GM12878 (cell line): ENCODE results near the gene CENPA. TPM values are rescaled to one million over a fixed set of nuclear protein-coding genes. Genes with fewer than 3 reads are reported as not detected.

ENCODE experiments used
- ATF3 ChIP-seq: IDR thresholded peaks from 2 replicates; pipeline ENCODE4 v1.6.1; 2011; ENCODE audit warnings: low read depth, mild to moderate bottlenecking, low read length, moderate library complexity, borderline replicate concordance; ENCODE audit errors: extremely low read depth
- BACH1 ChIP-seq: fragments of 450-650 bp; IDR thresholded peaks from 2 replicates; pipeline ENCODE4 v1.6.1; 2017; ENCODE audit warnings: mild to moderate bottlenecking, borderline replicate concordance
- BRCA1 ChIP-seq: IDR thresholded peaks from 2 replicates; pipeline ENCODE4 v1.6.1; 2011; ENCODE audit warnings: low read depth, low read length, improper control_type of control experiment
- CBX3 ChIP-seq: fragments of 200-600 bp; sonication (generic); IDR thresholded peaks from 2 replicates; pipeline ENCODE4 v1.6.1; 2016; ENCODE audit warnings: low read depth, borderline replicate concordance
- CHD1 ChIP-seq: IDR thresholded peaks from 2 replicates; pipeline ENCODE4 v1.6.1; 2012; ENCODE audit warnings: low read depth, low read length, improper control_type of control experiment
- CHD4 ChIP-seq: fragments of 200-600 bp; sonication (generic); IDR thresholded peaks from 2 replicates; pipeline ENCODE4 v1.6.1; 2016; ENCODE audit warnings: mild to moderate bottlenecking
- CTCF ChIP-seq, 3 experiments: IDR thresholded peaks in 2 of 3; conservative IDR thresholded peaks in 1 of 3; 2 replicates each; pipeline ENCODE4 v1.5.1; 2011; ENCODE audit warnings: low read depth in 3 of 3, low read length in 3 of 3, mild to moderate bottlenecking in 3 of 3, control low read depth in 2 of 3, moderate library complexity in 2 of 3, inconsistent platforms in 1 of 3, mixed read lengths in 1 of 3; ENCODE audit not compliant: control insufficient read depth in 2 of 3, insufficient read depth in 1 of 3; ENCODE audit errors: extremely low read depth in 1 of 3
- FOXM1 ChIP-seq: IDR thresholded peaks from 2 replicates; pipeline ENCODE4 v1.6.1; 2012; ENCODE audit warnings: low read depth, mild to moderate bottlenecking, inconsistent platforms, low read length, moderate library complexity
- HDAC2 ChIP-seq: fragments of 200-600 bp; sonication (generic); IDR thresholded peaks from 2 replicates; pipeline ENCODE4 v1.6.1; 2017
- HDGF ChIP-seq: fragments of 450-650 bp; IDR thresholded peaks from 2 replicates; pipeline ENCODE4 v1.6.1; 2016; ENCODE audit warnings: antibody characterized with exemption
- JUNB ChIP-seq: IDR thresholded peaks from 2 replicates; pipeline ENCODE4 v1.6.1; 2016; ENCODE audit warnings: antibody characterized with exemption, mild to moderate bottlenecking
- JUND ChIP-seq: IDR thresholded peaks from 2 replicates; pipeline ENCODE4 v1.6.1; 2012; ENCODE audit warnings: low read depth, mild to moderate bottlenecking, low read length, improper control_type of control experiment, moderate library complexity
- MEF2B ChIP-seq: fragments of 450-650 bp; IDR thresholded peaks from 2 replicates; pipeline ENCODE4 v1.6.1; 2018; ENCODE audit warnings: mild to moderate bottlenecking, moderate library complexity; ENCODE audit not compliant: partially characterized antibody, poor library complexity, severe bottlenecking
- MLLT1 ChIP-seq: fragments of 450-650 bp; IDR thresholded peaks from 2 replicates; pipeline ENCODE4 v1.6.1; 2016; ENCODE audit warnings: mild to moderate bottlenecking
- NBN ChIP-seq: fragments of 450-650 bp; IDR thresholded peaks from 2 replicates; pipeline ENCODE4 v1.6.1; 2016
- NR2C1 ChIP-seq: fragments of 450-650 bp; IDR thresholded peaks from 2 replicates; pipeline ENCODE4 v1.6.1; 2017; ENCODE audit warnings: antibody characterized with exemption, mild to moderate bottlenecking, moderate library complexity
- SKIL ChIP-seq: fragments of 450-650 bp; IDR thresholded peaks from 2 replicates; pipeline ENCODE4 v1.6.1; 2017; ENCODE audit warnings: mild to moderate bottlenecking, low read depth, inconsistent platforms; ENCODE audit not compliant: poor library complexity, severe bottlenecking
- SMAD1 ChIP-seq: fragments of 450-650 bp; IDR thresholded peaks from 2 replicates; pipeline ENCODE4 v1.6.1; 2018; ENCODE audit warnings: mild to moderate bottlenecking, low read depth; ENCODE audit not compliant: partially characterized antibody
- TAF1 ChIP-seq: IDR thresholded peaks from 2 replicates; pipeline ENCODE4 v1.6.1; 2011; ENCODE audit warnings: mild to moderate bottlenecking, low read depth, low read length, borderline replicate concordance
- TBL1XR1 ChIP-seq: IDR thresholded peaks from 2 replicates; pipeline ENCODE4 v1.6.1; 2012; ENCODE audit warnings: low read depth, low read length, improper control_type of control experiment
- USF2 ChIP-seq: IDR thresholded peaks from 2 replicates; pipeline ENCODE4 v1.6.1; 2011; ENCODE audit warnings: low read depth, low read length, improper control_type of control experiment, borderline replicate concordance
- YBX1 ChIP-seq: fragments of 450-650 bp; IDR thresholded peaks from 2 replicates; pipeline ENCODE4 v1.6.1; 2016; ENCODE audit warnings: antibody characterized with exemption
- YY1 ChIP-seq: IDR thresholded peaks from 2 replicates; pipeline ENCODE4 v1.6.1; 2011; ENCODE audit warnings: low read depth, mild to moderate bottlenecking, low read length
- polyA plus RNA-seq, 11 experiments: library from polyadenylated mRNA; depleted of rRNA in 4 of 11; unstranded in 6 of 11; stranded (reverse) in 5 of 11; fragments of >200 nt; fragmentation: Nextera tagmentation in 4 of 11; fragmentation: Illumina TruSeq in 1 of 11; extraction: Ambion mirVana in 4 of 11; extraction: Trizol in 1 of 11; gene quantifications; 1 replicate in 1 of 11; 2 replicates in 10 of 11; pipeline versions ENCODE4 v1.2.1 to v1.2.3, GENCODE V29; 2011 to 2016; ENCODE audit warnings: inconsistent platforms in 2 of 11, missing spikeins in 2 of 11, low read depth in 1 of 11
- total RNA-seq, 4 experiments: library from RNA; depleted of rRNA in 3 of 4; stranded (reverse); fragments of >200 nt in 3 of 4; fragmentation: Illumina TruSeq in 1 of 4; extraction: Trizol in 1 of 4; gene quantifications; 2 replicates each; pipeline versions ENCODE4 v1.2.1 to v1.2.3, GENCODE V29; 2013 to 2021

Gene CENPA
- total and polyA plus RNA-seq, 10 of the 15 experiments (the other 5 are each of a cell fraction or from before 2014, with no cell fraction given), result 8.1 to 66.6 (median 36.7) TPM

GRCh38 chr2:26764078-26764887, 21.6 kb upstream of the CENPA start, which contains the start of gene SLC35F6 (continued):
- TF ChIP-seq JUNB, result no peak
- TF ChIP-seq YY1, result no peak
- TF ChIP-seq CTCF (IDR thresholded peaks at IDR 0.05 in 2 of 3, conservative IDR thresholded peaks at IDR 0.05 in 1 of 3; ENCODE audit: control insufficient read depth in 2 of 3, extremely low read depth in 1 of 3, insufficient read depth in 1 of 3, low read depth in 3 of 3, low read length in 3 of 3), result no peak
- no peak for TF ChIP-seq SMAD1
- no peak for TF ChIP-seq HDAC2
- TF ChIP-seq SKIL, result no peak
- 0 out of 2 replicates have a peak, but pooled peaks have one; percentile 45 for TF ChIP-seq BACH1
- TF ChIP-seq TBL1XR1, result peak; percentile 18; the same call in 1 of the 2 replicates
- no peak for TF ChIP-seq JUND
- TF ChIP-seq YBX1, result no peak
- TF ChIP-seq BRCA1, result no peak
- TF ChIP-seq MLLT1, result peak; percentile 10
- peak; percentile 88 for TF ChIP-seq USF2
- TF ChIP-seq NR2C1, result peak; percentile 81
- peak; percentile 87; the same call in 1 of the 2 replicates for TF ChIP-seq ATF3
- no peak for TF ChIP-seq CHD4
- no peak for TF ChIP-seq CHD1
- TF ChIP-seq NBN, result 0 out of 2 replicates have a peak, but pooled peaks have one; percentile 9
- TF ChIP-seq FOXM1, result no peak
- no peak for TF ChIP-seq CBX3
- TF ChIP-seq HDGF, result no peak
- TF ChIP-seq MEF2B, result no peak
- peak; percentile 46; the same call in 1 of the 2 replicates for TF ChIP-seq TAF1
